Activated B cell treated with CpG ODN at 0.5 μM for 24 hours (primary cell): Measurements from ENCODE around the gene ABCG5. TPM values are rescaled to one million over a fixed set of nuclear protein-coding genes. Genes with fewer than 3 reads are reported as not detected.

ENCODE experiments used
- ATAC-seq: fragments of 200-7000 bp; cut with Tn5 transposase; one replicate; pipeline ENCODE4 v1.10.0; 2021; ENCODE audit warnings: low read depth, mild to moderate bottlenecking, moderate library complexity
- CTCF ChIA-PET: fragments of 350-600 bp; sonication (Branson Sonifier 250); formaldehyde crosslinking; loops from one replicate; lab custom pipeline; 2021; ENCODE audit warnings: antibody characterized with exemption; lab: Charles Lee
- POLR2A ChIA-PET: fragments of 350-600 bp; sonication (Branson Sonifier 250); formaldehyde crosslinking; loops from one replicate; lab custom pipeline; 2021; ENCODE audit warnings: antibody characterized with exemption; lab: Charles Lee
- DNase-seq: peaks from one replicate; pipeline ENCODE4 v3.0.0; 2022
- H3K27ac Mint-ChIP-seq: one replicate; pipeline ENCODE4 v1.8.0; 2020; ENCODE audit warnings: mixed read lengths
- H3K27me3 Mint-ChIP-seq: one replicate; pipeline ENCODE4 v1.8.0; 2021; ENCODE audit warnings: mixed read lengths
- H3K36me3 Mint-ChIP-seq: one replicate; pipeline ENCODE4 v1.8.0; 2021; ENCODE audit warnings: low read depth, mixed read lengths
- H3K4me1 Mint-ChIP-seq: one replicate; pipeline ENCODE4 v1.8.0; 2021; ENCODE audit warnings: mixed read lengths
- H3K4me3 Mint-ChIP-seq: one replicate; pipeline ENCODE4 v1.8.0; 2020; ENCODE audit warnings: mild to moderate bottlenecking, mixed read lengths
- H3K9me3 Mint-ChIP-seq: one replicate; pipeline ENCODE4 v1.8.0; 2020; ENCODE audit warnings: mixed read lengths
- intact Hi-C: fragments of 100-400 bp; cut with micrococcal nuclease; formaldehyde crosslinking; loops from one replicate; pipeline ENCODE4 v1.15.1; 2024
- total RNA-seq: library from RNA; stranded (reverse); gene quantifications from 2 replicates; pipeline ENCODE4 v1.2.3, GENCODE V29; 2022
- TF ChIP-seq, protein P1 (sequence below): fragments of 200-600 bp; IDR thresholded peaks from one replicate; pipeline ENCODE4 v1.8.0; 2022; ENCODE audit warnings: antibody characterized with exemption, mild to moderate bottlenecking

ABCG5 gene
- total RNA-seq, 1 donor from 2014 or later = not detected

GRCh38 chr2:43824951-43825493 lies 13.6 kb downstream of the ABCG5 start:
- TF ChIP-seq, protein P1, sequence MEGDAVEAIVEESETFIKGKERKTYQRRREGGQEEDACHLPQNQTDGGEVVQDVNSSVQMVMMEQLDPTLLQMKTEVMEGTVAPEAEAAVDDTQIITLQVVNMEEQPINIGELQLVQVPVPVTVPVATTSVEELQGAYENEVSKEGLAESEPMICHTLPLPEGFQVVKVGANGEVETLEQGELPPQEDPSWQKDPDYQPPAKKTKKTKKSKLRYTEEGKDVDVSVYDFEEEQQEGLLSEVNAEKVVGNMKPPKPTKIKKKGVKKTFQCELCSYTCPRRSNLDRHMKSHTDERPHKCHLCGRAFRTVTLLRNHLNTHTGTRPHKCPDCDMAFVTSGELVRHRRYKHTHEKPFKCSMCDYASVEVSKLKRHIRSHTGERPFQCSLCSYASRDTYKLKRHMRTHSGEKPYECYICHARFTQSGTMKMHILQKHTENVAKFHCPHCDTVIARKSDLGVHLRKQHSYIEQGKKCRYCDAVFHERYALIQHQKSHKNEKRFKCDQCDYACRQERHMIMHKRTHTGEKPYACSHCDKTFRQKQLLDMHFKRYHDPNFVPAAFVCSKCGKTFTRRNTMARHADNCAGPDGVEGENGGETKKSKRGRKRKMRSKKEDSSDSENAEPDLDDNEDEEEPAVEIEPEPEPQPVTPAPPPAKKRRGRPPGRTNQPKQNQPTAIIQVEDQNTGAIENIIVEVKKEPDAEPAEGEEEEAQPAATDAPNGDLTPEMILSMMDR = no peak
- H3K27me3 Mint-ChIP-seq = peaks cover 36% of the 10 kb centered on the region
- H3K4me3 Mint-ChIP-seq = no peak overlapping the region
- ChIA-PET CTCF (no interaction called here), POLR2A (no interaction called here)
- intact Hi-C loops = no loop called here
- ATAC-seq = no peak
- no peaks in the 10 kb centered on the region for H3K9me3 Mint-ChIP-seq
- DNase-seq = no peak
- no peak overlapping the region for H3K27ac Mint-ChIP-seq
- no peaks in the 10 kb centered on the region for H3K36me3 Mint-ChIP-seq
- no peaks in the 10 kb centered on the region for H3K4me1 Mint-ChIP-seq

- intact Hi-C loops = no loop called here
- no peak overlapping the region for H3K27ac Mint-ChIP-seq
- ChIA-PET CTCF (no interaction called here), POLR2A (no interaction called here)
- H3K27me3 Mint-ChIP-seq = peaks cover 33% of the 10 kb centered on the region
- TF ChIP-seq, protein P1 = no peak
- no peaks in the 10 kb centered on the region for H3K4me1 Mint-ChIP-seq
- no peaks in the 10 kb centered on the region for H3K36me3 Mint-ChIP-seq
- no peaks in the 10 kb centered on the region for H3K9me3 Mint-ChIP-seq
- DNase-seq (no peak), ATAC-seq (no peak)
- no peak overlapping the region for H3K4me3 Mint-ChIP-seq
Measured at GRCh38 chr2:43824512-43824911, 14.1 kb downstream of the ABCG5 start.

DNA sequence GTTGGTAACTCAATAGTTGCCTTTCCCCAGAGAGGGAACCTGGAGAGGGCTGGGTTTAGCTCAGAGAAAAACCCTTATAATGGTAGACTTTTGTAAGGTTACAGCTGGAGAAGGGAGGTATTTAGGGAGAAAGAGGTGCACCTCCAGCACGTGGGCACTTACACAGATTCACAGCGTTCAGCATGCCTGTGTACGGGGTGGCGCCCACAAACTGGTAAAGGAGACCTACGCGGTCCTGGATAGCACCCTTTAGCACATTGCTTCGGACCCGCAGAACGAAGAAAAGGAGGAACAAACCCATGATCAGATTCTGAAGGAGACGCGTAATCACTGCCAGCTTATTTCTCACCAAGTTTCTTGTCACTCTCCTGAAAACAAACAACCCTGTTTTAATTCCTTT lies 14.9 kb downstream of the ABCG5 start:
- TF ChIP-seq, protein P1 = no peak
- no peaks in the 10 kb centered on the region for H3K36me3 Mint-ChIP-seq
- ATAC-seq (no peak), DNase-seq (no peak)
- H3K4me3 Mint-ChIP-seq = no peak overlapping the region
- intact Hi-C loops = no loop called here
- CTCF ChIA-PET = no interaction called here
- no peaks in the 10 kb centered on the region for H3K9me3 Mint-ChIP-seq
- H3K27ac Mint-ChIP-seq = no peak overlapping the region
- H3K4me1 Mint-ChIP-seq = peaks cover 1% of the 10 kb centered on the region
- POLR2A ChIA-PET = no interaction called here
- H3K27me3 Mint-ChIP-seq = peaks cover 26% of the 10 kb centered on the region

GRCh38 chr2:43822839-43823238 lies 15.8 kb downstream of the ABCG5 start:
- H3K27ac Mint-ChIP-seq = no peak overlapping the region
- intact Hi-C loops = no loop called here
- no peaks in the 10 kb centered on the region for H3K36me3 Mint-ChIP-seq
- no peak overlapping the region for H3K4me3 Mint-ChIP-seq
- ATAC-seq (no peak), DNase-seq (no peak)
- CTCF ChIA-PET = no interaction called here
- POLR2A ChIA-PET = no interaction called here
- TF ChIP-seq, protein P1 = no peak
- peaks cover 25% of the 10 kb centered on the region for H3K27me3 Mint-ChIP-seq
- peaks cover 5% of the 10 kb centered on the region for H3K4me1 Mint-ChIP-seq
- no peaks in the 10 kb centered on the region for H3K9me3 Mint-ChIP-seq

DNA sequence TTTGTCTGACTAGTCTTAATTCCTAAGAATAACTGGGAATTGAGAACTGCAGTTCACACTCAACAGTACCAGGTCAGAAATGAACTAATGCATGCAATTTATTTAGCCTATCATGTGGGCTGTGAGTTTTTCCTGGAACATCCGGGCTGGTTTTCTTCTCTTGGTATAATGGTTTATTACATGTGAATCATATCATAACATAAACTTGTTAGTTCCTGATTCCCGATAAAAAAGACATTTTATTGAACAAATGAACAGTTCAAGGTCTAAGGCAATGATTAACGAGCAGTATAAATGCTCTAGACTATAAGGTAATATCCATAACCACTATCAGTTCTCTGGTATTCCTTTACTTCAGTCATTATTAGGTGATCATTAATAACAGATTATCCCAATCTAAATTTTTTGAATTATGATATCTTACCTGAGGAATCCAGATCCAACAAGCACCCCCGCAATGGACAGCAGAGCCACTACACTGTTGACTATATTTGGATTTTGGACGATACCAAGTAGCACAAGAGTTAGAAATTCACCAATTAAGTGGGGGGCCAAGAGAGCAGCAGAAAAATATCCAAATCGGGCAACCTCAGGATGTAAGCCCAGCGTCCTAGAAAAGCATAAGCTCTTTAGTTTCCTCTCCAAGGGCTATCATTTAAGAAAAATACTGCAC lies 19.0 kb downstream of the ABCG5 start:
- ATAC-seq (no peak), DNase-seq (no peak)
- CTCF ChIA-PET = no interaction called here
- intact Hi-C loops = no loop called here
- Mint-ChIP-seq H3K9me3 (no peaks in the 10 kb centered on the region), H3K27ac (no peak overlapping the region), H3K36me3 (no peaks in the 10 kb centered on the region), H3K27me3 (peaks cover 19% of the 10 kb centered on the region), H3K4me1 (peaks cover 5% of the 10 kb centered on the region), H3K4me3 (no peak overlapping the region)
- TF ChIP-seq, protein P1 = no peak
- POLR2A ChIA-PET = no interaction called here
